ENCODE measurements around the gene PIK3CD. TPM values are rescaled to one million over a fixed set of nuclear protein-coding genes. Genes with fewer than 3 reads are reported as not detected.

PIK3CD gene
- total and polyA plus RNA-seq, 2 donors (not counting 3 experiments of a cell fraction or from before 2014, with no cell fraction given), result 3.5 to 5.2 TPM

GRCh38 chr1:9628541-9629444 is 22.7 kb upstream of the PIK3CD start:
- TF ChIP-seq MAX (IDR thresholded peaks at IDR 0.05; ENCODE audit: insufficient read depth, insufficient read length) (no peak), MYC (IDR thresholded peaks at IDR 0.05; ENCODE audit: low read depth, low read length) (no peak), EZH2 (IDR thresholded peaks at IDR 0.05; ENCODE audit: borderline replicate concordance, low read depth, low read length, severe bottlenecking) (no peak)
- CTCF ChIA-PET, result interaction anchor here (1.0 to 4.1 kb wide), 9 partner anchors 9 to 285 kb away, joined by 3 to 19 read pairs (median 4); partner anchors contain the start of gene PIK3CD
- Histone ChIP-seq H3K4me1 (ENCODE audit: control insufficient read depth, extremely low read depth, insufficient read depth, low read length) (no peaks in the 10 kb centered on the region), H3K27me3 (ENCODE audit: control insufficient read depth in 2 of 2, insufficient read depth in 2 of 2, low read length in 2 of 2) (no peaks in the 10 kb centered on the region), H3K27ac (ENCODE audit: insufficient read depth, low read depth, low read length) (no peak overlapping the region), H3K4me2 (ENCODE audit: insufficient read depth, low read length) (no peak overlapping the region), H3K9me1 (replicated peaks; ENCODE audit: control insufficient read depth, extremely low read depth, insufficient read depth, low read length) (no peaks in the 10 kb centered on the region), H2AFZ (ENCODE audit: low read depth, low read length) (no peak overlapping the region), H3K36me3 (ENCODE audit: control insufficient read depth in 2 of 2, extremely low read depth in 1 of 2, insufficient read depth in 2 of 2, low read length in 2 of 2) (no peaks in the 10 kb centered on the region), H3K4me3 (replicated peaks in 1 of 3; ENCODE audit: insufficient read depth in 1 of 3, low read depth in 1 of 3, low read length in 3 of 3) (no peak overlapping the region), H4K20me1 (replicated peaks; ENCODE audit: control insufficient read depth, extremely low read depth, insufficient read depth, low read length) (no peaks in the 10 kb centered on the region), H3K79me2 (ENCODE audit: control insufficient read depth, insufficient read depth, low read length) (no peaks in the 10 kb centered on the region), H3K9me3 (replicated peaks; ENCODE audit: control insufficient read depth, insufficient read depth, low read length) (no peaks in the 10 kb centered on the region), H3K9ac (replicated peaks; ENCODE audit: extremely low read depth, insufficient read depth, low read length) (no peak overlapping the region)
- FAIRE-seq (no peak), DNase-seq (ENCODE audit: low read depth, low spot score) (no peak)
- no TSS peak for BruUV-seq (replicated peaks)
- intact Hi-C loops (cut with micrococcal nuclease) (loop anchor here (10.0 kb wide), 1 partner anchor 796 kb away; no protein-coding TSS in a partner anchor), dilution Hi-C loops (cut with MboI; ENCODE audit: extremely low pct_ligation_motif_present, low sequenced_read_pairs) (no loop called here)
- POLR2A ChIA-PET, result no interaction called here

DNA sequence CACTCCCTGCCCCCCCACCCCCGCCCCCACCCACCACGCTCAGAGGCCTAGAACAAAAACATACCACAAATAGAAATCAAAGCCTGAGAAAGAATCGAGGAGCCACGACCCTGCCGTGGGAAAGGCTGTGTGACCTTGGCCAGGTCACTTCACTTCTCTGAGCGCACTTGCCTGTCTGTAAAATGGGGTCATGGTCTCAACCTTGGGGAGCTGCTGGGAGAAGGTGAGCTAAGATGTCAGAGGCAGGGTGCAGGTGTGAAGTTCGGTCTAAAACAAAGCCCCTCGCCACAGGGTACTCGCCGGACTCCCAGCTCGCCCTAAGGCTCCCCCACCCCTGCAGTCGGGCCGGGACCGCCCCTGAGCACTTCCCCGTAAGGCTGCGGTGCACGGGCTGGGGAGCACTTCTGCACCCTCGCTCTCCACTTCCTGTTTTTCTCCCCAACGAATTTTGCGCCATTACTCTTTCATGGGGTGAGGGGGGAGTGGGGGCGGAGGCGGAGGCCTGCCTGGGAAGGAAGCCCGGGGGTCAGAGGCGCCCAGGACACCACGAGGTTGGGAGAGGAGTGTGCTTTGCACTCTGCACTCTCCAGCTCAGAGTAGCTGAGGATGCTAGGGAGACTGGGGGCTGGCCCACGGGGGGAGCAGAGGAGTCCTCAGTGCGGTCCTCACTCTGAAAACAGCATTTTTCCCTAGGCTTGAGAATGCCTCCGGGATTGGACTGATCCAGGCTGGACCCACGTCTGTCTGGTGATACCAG is 21.9 kb upstream of the PIK3CD start:
- ChIA-PET POLR2A (no interaction called here), CTCF (interaction anchor here (1.0 to 2.6 kb wide), 4 partner anchors 58 to 285 kb away, joined by 3 to 11 read pairs (median 4); no protein-coding TSS in a partner anchor)
- Histone ChIP-seq H3K36me3 (ENCODE audit: control insufficient read depth in 2 of 2, extremely low read depth in 1 of 2, insufficient read depth in 2 of 2, low read length in 2 of 2) (no peaks in the 10 kb centered on the region), H3K4me2 (ENCODE audit: insufficient read depth, low read length) (no peak overlapping the region), H3K9me3 (replicated peaks; ENCODE audit: control insufficient read depth, insufficient read depth, low read length) (no peaks in the 10 kb centered on the region), H3K9me1 (replicated peaks; ENCODE audit: control insufficient read depth, extremely low read depth, insufficient read depth, low read length) (no peaks in the 10 kb centered on the region), H2AFZ (ENCODE audit: low read depth, low read length) (no peak overlapping the region), H3K27me3 (ENCODE audit: control insufficient read depth in 2 of 2, insufficient read depth in 2 of 2, low read length in 2 of 2) (no peaks in the 10 kb centered on the region), H3K4me3 (replicated peaks in 1 of 3; ENCODE audit: insufficient read depth in 1 of 3, low read depth in 1 of 3, low read length in 3 of 3) (no peak overlapping the region), H3K27ac (ENCODE audit: insufficient read depth, low read depth, low read length) (no peak overlapping the region), H4K20me1 (replicated peaks; ENCODE audit: control insufficient read depth, extremely low read depth, insufficient read depth, low read length) (no peaks in the 10 kb centered on the region), H3K9ac (replicated peaks; ENCODE audit: extremely low read depth, insufficient read depth, low read length) (no peak overlapping the region), H3K4me1 (ENCODE audit: control insufficient read depth, extremely low read depth, insufficient read depth, low read length) (no peaks in the 10 kb centered on the region), H3K79me2 (ENCODE audit: control insufficient read depth, insufficient read depth, low read length) (no peaks in the 10 kb centered on the region)
- intact Hi-C loops (cut with micrococcal nuclease) (loop anchor here (10.0 kb wide), 1 partner anchor 795 kb away; no protein-coding TSS in a partner anchor), dilution Hi-C loops (cut with MboI; ENCODE audit: extremely low pct_ligation_motif_present, low sequenced_read_pairs) (no loop called here)
- BruUV-seq (replicated peaks), result no TSS peak
- TF ChIP-seq FOS (IDR thresholded peaks at IDR 0.05; ENCODE audit: borderline replicate concordance, insufficient read depth, low read length), result no peak
- no peak for TF ChIP-seq POLR2AphosphoS5 (IDR thresholded peaks at IDR 0.05; ENCODE audit: insufficient read depth, low read depth, low read length)
- TF ChIP-seq, protein P1, sequence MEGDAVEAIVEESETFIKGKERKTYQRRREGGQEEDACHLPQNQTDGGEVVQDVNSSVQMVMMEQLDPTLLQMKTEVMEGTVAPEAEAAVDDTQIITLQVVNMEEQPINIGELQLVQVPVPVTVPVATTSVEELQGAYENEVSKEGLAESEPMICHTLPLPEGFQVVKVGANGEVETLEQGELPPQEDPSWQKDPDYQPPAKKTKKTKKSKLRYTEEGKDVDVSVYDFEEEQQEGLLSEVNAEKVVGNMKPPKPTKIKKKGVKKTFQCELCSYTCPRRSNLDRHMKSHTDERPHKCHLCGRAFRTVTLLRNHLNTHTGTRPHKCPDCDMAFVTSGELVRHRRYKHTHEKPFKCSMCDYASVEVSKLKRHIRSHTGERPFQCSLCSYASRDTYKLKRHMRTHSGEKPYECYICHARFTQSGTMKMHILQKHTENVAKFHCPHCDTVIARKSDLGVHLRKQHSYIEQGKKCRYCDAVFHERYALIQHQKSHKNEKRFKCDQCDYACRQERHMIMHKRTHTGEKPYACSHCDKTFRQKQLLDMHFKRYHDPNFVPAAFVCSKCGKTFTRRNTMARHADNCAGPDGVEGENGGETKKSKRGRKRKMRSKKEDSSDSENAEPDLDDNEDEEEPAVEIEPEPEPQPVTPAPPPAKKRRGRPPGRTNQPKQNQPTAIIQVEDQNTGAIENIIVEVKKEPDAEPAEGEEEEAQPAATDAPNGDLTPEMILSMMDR (IDR thresholded peaks at IDR 0.05; ENCODE audit: extremely low read depth in 1 of 2, insufficient read depth in 1 of 2, low read depth in 1 of 2, low read length in 2 of 2), result no peak
- no peak for TF ChIP-seq MYC (IDR thresholded peaks at IDR 0.05; ENCODE audit: low read depth, low read length)
- no peak for TF ChIP-seq EZH2 (IDR thresholded peaks at IDR 0.05; ENCODE audit: borderline replicate concordance, low read depth, low read length, severe bottlenecking)
- TF ChIP-seq GATA2 (IDR thresholded peaks at IDR 0.05; ENCODE audit: insufficient read depth, insufficient read length, low read depth, low read length), result no peak
- no peak for TF ChIP-seq POLR2A (IDR thresholded peaks at IDR 0.05; ENCODE audit: low read depth, low read length)
- no peak for TF ChIP-seq JUN (IDR thresholded peaks at IDR 0.05; ENCODE audit: borderline replicate concordance, insufficient read depth, insufficient read length, low read depth)
- no peak for TF ChIP-seq MAX (IDR thresholded peaks at IDR 0.05; ENCODE audit: insufficient read depth, insufficient read length)
- DNase-seq (ENCODE audit: low read depth, low spot score), result no peak
- FAIRE-seq, result no peak
